Trophoblast cell (in vitro differentiated cells and primary cell): Measurements from ENCODE around the gene SLC27A1.

Experiments
- DNase-seq, 2 donors: peaks; one replicate each; pipeline ENCODE4 v3.0.0-alpha.2; 2016
- H2AFZ ChIP-seq: 2 replicates; pipeline ENCODE4 v1.6.1; 2013; ENCODE audit warnings: low read length, moderate library complexity, mild to moderate bottlenecking; ENCODE audit not compliant: insufficient read depth, poor library complexity
- H2AK5ac ChIP-seq: 2 replicates; pipeline ENCODE4 v1.6.1; 2013; ENCODE audit warnings: mild to moderate bottlenecking, low read length
- H2BK120ac ChIP-seq: 2 replicates; pipeline ENCODE4 v1.6.1; 2013; ENCODE audit warnings: low read length, mild to moderate bottlenecking, moderate library complexity; ENCODE audit not compliant: insufficient read depth, poor library complexity
- H2BK12ac ChIP-seq: 2 replicates; pipeline ENCODE4 v1.6.1; 2013; ENCODE audit warnings: mild to moderate bottlenecking, low read length, moderate library complexity
- H2BK5ac ChIP-seq: 2 replicates; pipeline ENCODE4 v1.6.1; 2013; ENCODE audit warnings: low read length, low read depth, moderate library complexity, mild to moderate bottlenecking; ENCODE audit not compliant: poor library complexity
- H3K14ac ChIP-seq: 2 replicates; pipeline ENCODE4 v1.6.1; 2013; ENCODE audit warnings: mild to moderate bottlenecking, low read length
- H3K18ac ChIP-seq: 2 replicates; pipeline ENCODE4 v1.6.1; 2013; ENCODE audit warnings: mild to moderate bottlenecking, low read length
- H3K23ac ChIP-seq: 2 replicates; pipeline ENCODE4 v1.6.1; 2013; ENCODE audit warnings: low read length
- H3K27ac ChIP-seq: 2 replicates; pipeline ENCODE4 v1.5.1; 2013; ENCODE audit warnings: low read depth, mild to moderate bottlenecking, inconsistent platforms, low read length, moderate library complexity
- H3K27me3 ChIP-seq: 2 replicates; pipeline ENCODE4 v1.6.1; 2013; ENCODE audit warnings: inconsistent platforms, mild to moderate bottlenecking, low read length, moderate library complexity; ENCODE audit not compliant: insufficient read depth
- H3K36me3 ChIP-seq, 2 experiments: 1 replicate in 1 of 2; 2 replicates in 1 of 2; pipeline ENCODE4 v1.6.1; 2013; ENCODE audit warnings: low read length in 2 of 2, mild to moderate bottlenecking in 2 of 2, moderate library complexity in 1 of 2; ENCODE audit not compliant: insufficient read depth in 2 of 2, control insufficient read depth in 1 of 2
- H3K4ac ChIP-seq: 2 replicates; pipeline ENCODE4 v1.6.1; 2013; ENCODE audit warnings: low read depth, mild to moderate bottlenecking, low read length, moderate library complexity
- H3K4me1 ChIP-seq, 2 experiments: 1 replicate in 1 of 2; 2 replicates in 1 of 2; pipeline ENCODE4 v1.6.1; 2013; ENCODE audit warnings: low read length in 2 of 2, mild to moderate bottlenecking in 2 of 2, moderate library complexity in 1 of 2; ENCODE audit not compliant: insufficient read depth in 2 of 2, control insufficient read depth in 1 of 2
- H3K4me2 ChIP-seq: 2 replicates; pipeline ENCODE4 v1.6.1; 2013; ENCODE audit warnings: inconsistent platforms, mild to moderate bottlenecking, low read length, moderate library complexity
- H3K4me3 ChIP-seq: 2 replicates; pipeline ENCODE4 v1.5.1; 2013; ENCODE audit warnings: mild to moderate bottlenecking, low read depth, low read length, inconsistent platforms
- H3K79me1 ChIP-seq: one replicate; pipeline ENCODE4 v1.6.1; 2013; ENCODE audit warnings: low read length
- H3K79me2 ChIP-seq: 2 replicates; pipeline ENCODE4 v1.6.1; 2013; ENCODE audit warnings: low read length, mild to moderate bottlenecking; ENCODE audit not compliant: control insufficient read depth, insufficient read depth, poor library complexity
- H3K9ac ChIP-seq: 2 replicates; pipeline ENCODE4 v1.6.1; 2013; ENCODE audit warnings: mild to moderate bottlenecking, low read length
- H3K9me3 ChIP-seq: 2 replicates; pipeline ENCODE4 v1.6.1; 2013; ENCODE audit warnings: low read depth, mild to moderate bottlenecking, control low read depth, inconsistent platforms, low read length; ENCODE audit not compliant: insufficient read depth
- H4K12ac ChIP-seq: 2 replicates; pipeline ENCODE4 v1.6.1; 2013; ENCODE audit warnings: low read depth, mild to moderate bottlenecking, low read length, moderate library complexity
- H4K8ac ChIP-seq: 2 replicates; pipeline ENCODE4 v1.6.1; 2013; ENCODE audit warnings: low read depth, mild to moderate bottlenecking, low read length, moderate library complexity
- H4K91ac ChIP-seq: one replicate; pipeline ENCODE4 v1.6.1; 2013; ENCODE audit warnings: low read depth, mild to moderate bottlenecking, low read length, moderate library complexity
- WGBS: extraction: QIAGEN DNeasy Blood & Tissue Kit; methylation state at CpG from one replicate; pipeline ENCODE4 v1.1.7; 2013; ENCODE audit warnings: missing lambda C conversion rate; ENCODE audit not compliant: insufficient read length, insufficient coverage; ENCODE audit errors: extremely low coverage; 5-methylcytosine and 5-hydroxymethylcytosine counted together

The SLC27A1 gene

GRCh38 chr19:17469092-17469480 is 1.2 kb upstream of the SLC27A1 start:
- peak overlapping the region; percentile 74 for H2AFZ ChIP-seq
- no peak overlapping the region for H3K9ac ChIP-seq
- H2BK120ac ChIP-seq, result no peak overlapping the region
- H3K27ac ChIP-seq, result no peak overlapping the region
- H4K12ac ChIP-seq, result no peak overlapping the region
- H3K27me3 ChIP-seq, result peaks cover 6% of the 10 kb centered on the region
- H3K36me3 ChIP-seq, result no peaks in the 10 kb centered on the region
- H2AK5ac ChIP-seq, result no peak overlapping the region
- H2BK5ac ChIP-seq, result no peak overlapping the region
- H3K4me1 ChIP-seq, result peaks cover 4 to 6% of the 10 kb centered on the region in 2 experiments
- H3K4me3 ChIP-seq, result peak overlapping the region; percentile 71
- H3K9me3 ChIP-seq, result no peaks in the 10 kb centered on the region
- no peak overlapping the region for H3K18ac ChIP-seq
- no CpG with 5 or more reads among the region's 19 CpGs for WGBS
- no peak overlapping the region for H3K4ac ChIP-seq
- no peak overlapping the region for H3K23ac ChIP-seq
- peaks cover 3% of the 10 kb centered on the region for H3K79me1 ChIP-seq
- DNase-seq, result no peak
- H3K4me2 ChIP-seq, result peak overlapping the region; percentile 82
- no peak overlapping the region for H2BK12ac ChIP-seq
- no peak overlapping the region for H4K91ac ChIP-seq
- H3K14ac ChIP-seq, result no peak overlapping the region
- peaks cover 3% of the 10 kb centered on the region for H3K79me2 ChIP-seq
- no peak overlapping the region for H4K8ac ChIP-seq

DNA sequence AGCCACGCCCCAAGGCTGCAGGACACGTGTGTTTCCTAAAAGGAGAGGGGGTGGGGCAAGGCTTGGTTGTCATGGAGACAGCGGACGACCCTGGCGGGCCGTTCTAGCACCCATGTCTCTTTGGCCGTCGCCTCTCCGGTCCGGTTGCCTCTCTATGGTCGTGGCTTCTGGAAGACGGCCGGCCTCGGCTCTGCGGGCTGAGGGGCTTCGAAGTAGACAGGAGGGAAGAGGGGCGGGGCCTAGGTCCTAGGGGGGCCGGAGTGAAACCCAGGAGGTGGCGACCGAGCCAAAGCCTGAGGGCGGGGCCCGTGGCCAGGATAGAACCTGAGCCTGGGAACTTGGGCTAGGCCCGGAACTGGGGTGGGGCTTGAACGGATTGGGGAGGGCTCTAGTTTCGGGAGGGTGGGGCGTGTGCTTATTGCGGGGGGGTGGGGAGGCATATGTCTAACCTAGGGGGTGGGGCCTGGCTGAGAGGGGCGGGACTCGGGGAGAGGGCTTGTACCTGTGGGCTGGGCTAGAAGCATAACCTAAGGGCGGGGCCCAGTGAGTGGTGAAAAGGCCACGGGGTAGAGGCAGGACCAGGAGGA is 750 bp upstream of the SLC27A1 start:
- no peak overlapping the region for H3K14ac ChIP-seq
- no peak overlapping the region for H3K18ac ChIP-seq
- no peak overlapping the region for H2BK120ac ChIP-seq
- no peak overlapping the region for H2AK5ac ChIP-seq
- H3K4me1 ChIP-seq, result peaks cover 4 to 6% of the 10 kb centered on the region in 2 experiments
- no peak overlapping the region for H3K4ac ChIP-seq
- no peak overlapping the region for H3K23ac ChIP-seq
- H3K27ac ChIP-seq, result peak overlapping the region; percentile 40
- peaks cover 3% of the 10 kb centered on the region for H3K79me2 ChIP-seq
- DNase-seq, result peak; percentile 92 to 96
- H2BK5ac ChIP-seq, result peak overlapping the region; percentile 32
- peaks cover 6% of the 10 kb centered on the region for H3K27me3 ChIP-seq
- H4K91ac ChIP-seq, result no peak overlapping the region
- H3K4me3 ChIP-seq, result peak overlapping the region; percentile 73
- no peak overlapping the region for H4K12ac ChIP-seq
- peak overlapping the region; percentile 74 for H2AFZ ChIP-seq
- H3K36me3 ChIP-seq, result no peaks in the 10 kb centered on the region
- WGBS, result no CpG with 5 or more reads among the region's 31 CpGs
- peaks cover 3% of the 10 kb centered on the region for H3K79me1 ChIP-seq
- H4K8ac ChIP-seq, result peak overlapping the region; percentile 10
- H3K9me3 ChIP-seq, result no peaks in the 10 kb centered on the region
- peak overlapping the region; percentile 98 for H3K4me2 ChIP-seq
- H3K9ac ChIP-seq, result no peak overlapping the region
- H2BK12ac ChIP-seq, result no peak overlapping the region

DNA sequence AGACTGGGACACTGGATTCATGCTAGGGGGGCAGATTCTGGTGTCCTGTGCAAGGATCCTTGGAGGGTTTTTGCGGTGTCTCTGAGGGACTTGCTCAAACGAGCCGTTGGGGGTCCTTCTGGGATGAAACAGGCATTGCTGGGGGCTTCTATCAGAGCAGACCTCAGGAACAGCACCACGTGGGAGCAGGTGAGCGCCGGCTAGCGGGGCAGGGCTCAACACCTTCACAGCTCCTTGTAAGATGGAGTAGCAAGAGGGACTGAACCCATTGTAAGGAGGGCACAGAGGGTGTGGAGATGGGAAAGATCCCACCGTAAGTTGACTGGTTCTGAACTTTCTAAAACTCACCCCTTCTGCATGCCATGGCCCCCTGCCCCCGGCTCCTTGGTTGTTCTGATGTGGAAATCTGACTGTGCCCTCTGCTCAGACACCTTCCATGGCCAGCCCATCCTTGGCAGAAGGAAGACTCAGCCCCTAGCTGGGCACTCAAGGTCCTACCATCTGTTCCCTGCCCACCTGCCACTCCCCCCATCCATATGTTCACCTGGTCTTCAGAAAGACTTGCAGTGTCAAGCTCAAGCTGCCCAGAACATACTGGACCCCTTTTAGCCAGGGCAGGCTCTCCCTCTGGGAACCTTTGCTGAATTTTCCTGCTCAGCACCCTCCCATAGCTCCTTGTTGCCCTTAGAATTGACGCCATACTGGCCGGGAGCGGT is 1.2 kb downstream of the SLC27A1 start:
- H2AK5ac ChIP-seq, result no peak overlapping the region
- no CpG with 5 or more reads among the region's 12 CpGs for WGBS
- peaks cover 3% of the 10 kb centered on the region for H3K79me2 ChIP-seq
- DNase-seq, result no peak
- no peak overlapping the region for H3K4me3 ChIP-seq
- peaks cover 4 to 6% of the 10 kb centered on the region in 2 experiments for H3K4me1 ChIP-seq
- no peaks in the 10 kb centered on the region for H3K36me3 ChIP-seq
- H3K79me1 ChIP-seq, result peaks cover 3% of the 10 kb centered on the region
- no peak overlapping the region for H2BK5ac ChIP-seq
- no peak overlapping the region for H3K4ac ChIP-seq
- H2BK120ac ChIP-seq, result no peak overlapping the region
- H2BK12ac ChIP-seq, result no peak overlapping the region
- no peak overlapping the region for H3K18ac ChIP-seq
- H3K9me3 ChIP-seq, result no peaks in the 10 kb centered on the region
- peak overlapping the region; percentile 29 for H3K23ac ChIP-seq
- no peak overlapping the region for H4K91ac ChIP-seq
- no peak overlapping the region for H4K8ac ChIP-seq
- H3K14ac ChIP-seq, result no peak overlapping the region
- no peak overlapping the region for H4K12ac ChIP-seq
- H3K27ac ChIP-seq, result no peak overlapping the region
- peak overlapping the region; percentile 98 for H3K4me2 ChIP-seq
- no peak overlapping the region for H3K9ac ChIP-seq
- H3K27me3 ChIP-seq, result peaks cover 6% of the 10 kb centered on the region
- H2AFZ ChIP-seq, result no peak overlapping the region

DNA sequence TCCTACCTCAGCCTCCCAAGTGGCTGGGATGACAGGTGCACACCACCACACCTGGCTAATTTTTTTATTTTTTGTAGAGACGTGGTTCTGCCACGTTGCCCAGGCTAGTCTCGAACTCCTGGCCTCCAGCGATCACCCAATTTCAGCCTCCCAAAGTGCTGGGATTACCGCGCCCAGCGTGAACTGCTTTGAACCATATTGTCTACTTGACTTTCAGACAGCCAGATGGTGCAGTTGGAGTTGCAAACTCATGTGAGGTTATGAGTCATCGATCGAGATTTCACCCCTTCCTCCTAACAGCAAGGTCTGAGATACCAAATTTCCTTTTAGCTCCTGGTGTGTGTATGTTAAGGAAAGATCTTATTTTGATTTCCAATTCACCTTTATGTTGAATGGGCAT is 2.7 kb downstream of the SLC27A1 start:
- H2BK120ac ChIP-seq, result no peak overlapping the region
- H3K9me3 ChIP-seq, result no peaks in the 10 kb centered on the region
- H3K27ac ChIP-seq, result no peak overlapping the region
- no peak overlapping the region for H3K4me2 ChIP-seq
- no peak overlapping the region for H3K14ac ChIP-seq
- no peak overlapping the region for H2BK5ac ChIP-seq
- H2AFZ ChIP-seq, result no peak overlapping the region
- no CpG with 5 or more reads among the region's 9 CpGs for WGBS
- H3K23ac ChIP-seq, result no peak overlapping the region
- H3K9ac ChIP-seq, result no peak overlapping the region
- H3K79me1 ChIP-seq, result peaks cover 3% of the 10 kb centered on the region
- H3K36me3 ChIP-seq, result no peaks in the 10 kb centered on the region
- H2AK5ac ChIP-seq, result no peak overlapping the region
- no peak overlapping the region for H4K91ac ChIP-seq
- DNase-seq, result peak in 1 of 2 donors; percentile 69
- no peak overlapping the region for H4K12ac ChIP-seq
- no peak overlapping the region for H4K8ac ChIP-seq
- no peak overlapping the region for H3K4ac ChIP-seq
- H2BK12ac ChIP-seq, result no peak overlapping the region
- H3K18ac ChIP-seq, result no peak overlapping the region
- peaks cover 4 to 6% of the 10 kb centered on the region in 2 experiments for H3K4me1 ChIP-seq
- no peak overlapping the region for H3K4me3 ChIP-seq
- H3K79me2 ChIP-seq, result peaks cover 3% of the 10 kb centered on the region
- H3K27me3 ChIP-seq, result peaks cover 6% of the 10 kb centered on the region
